ENCODE measurements around the gene CYP19A1.

DNA sequence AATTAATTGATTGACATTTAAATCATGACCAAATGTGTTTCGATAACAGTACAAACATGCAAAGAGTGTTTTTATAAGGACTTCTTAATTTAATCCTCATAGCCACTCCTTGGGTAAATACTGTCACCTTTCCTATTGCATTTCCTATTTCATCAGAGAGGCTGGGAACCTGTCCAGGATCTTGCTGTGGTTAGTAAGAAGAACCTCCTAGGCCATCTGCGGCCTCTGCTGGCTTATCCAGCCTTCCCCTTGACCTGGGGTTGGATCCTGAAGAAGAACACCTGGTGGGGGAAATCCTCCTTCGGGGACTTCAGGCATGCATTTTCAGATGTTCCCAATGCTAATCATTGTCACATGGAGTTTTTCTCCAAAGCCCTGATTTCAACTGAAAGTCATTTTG lies 28.5 kb upstream of the CYP19A1 start:
- TF ChIP-seq POLR2A (IDR thresholded peaks at IDR 0.05) (no peak), POLR2AphosphoS5 (IDR thresholded peaks at IDR 0.05) (no peak)
- TF ChIP-seq, protein P1, sequence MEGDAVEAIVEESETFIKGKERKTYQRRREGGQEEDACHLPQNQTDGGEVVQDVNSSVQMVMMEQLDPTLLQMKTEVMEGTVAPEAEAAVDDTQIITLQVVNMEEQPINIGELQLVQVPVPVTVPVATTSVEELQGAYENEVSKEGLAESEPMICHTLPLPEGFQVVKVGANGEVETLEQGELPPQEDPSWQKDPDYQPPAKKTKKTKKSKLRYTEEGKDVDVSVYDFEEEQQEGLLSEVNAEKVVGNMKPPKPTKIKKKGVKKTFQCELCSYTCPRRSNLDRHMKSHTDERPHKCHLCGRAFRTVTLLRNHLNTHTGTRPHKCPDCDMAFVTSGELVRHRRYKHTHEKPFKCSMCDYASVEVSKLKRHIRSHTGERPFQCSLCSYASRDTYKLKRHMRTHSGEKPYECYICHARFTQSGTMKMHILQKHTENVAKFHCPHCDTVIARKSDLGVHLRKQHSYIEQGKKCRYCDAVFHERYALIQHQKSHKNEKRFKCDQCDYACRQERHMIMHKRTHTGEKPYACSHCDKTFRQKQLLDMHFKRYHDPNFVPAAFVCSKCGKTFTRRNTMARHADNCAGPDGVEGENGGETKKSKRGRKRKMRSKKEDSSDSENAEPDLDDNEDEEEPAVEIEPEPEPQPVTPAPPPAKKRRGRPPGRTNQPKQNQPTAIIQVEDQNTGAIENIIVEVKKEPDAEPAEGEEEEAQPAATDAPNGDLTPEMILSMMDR (IDR thresholded peaks at IDR 0.05) = no peak

Measured in sigmoid colon (tissue), 4 donors.